NCI-H1048 (cell line): Measurements from ENCODE around the gene TRIO.
"Not testable (repeated sequence)": the region's sequence is repeated elsewhere in the genome, so short reads cannot be mapped to it uniquely, and the experiment has no call there.

Experiments used
- DNase-seq: peaks from one replicate; lab custom pipeline; 2025; lab: John Stamatoyannopoulos, UW

Gene TRIO

GRCh38 chr5:14358536-14358935 lies 215.4 kb downstream of the TRIO start:
- DNase-seq, result no peak

DNA sequence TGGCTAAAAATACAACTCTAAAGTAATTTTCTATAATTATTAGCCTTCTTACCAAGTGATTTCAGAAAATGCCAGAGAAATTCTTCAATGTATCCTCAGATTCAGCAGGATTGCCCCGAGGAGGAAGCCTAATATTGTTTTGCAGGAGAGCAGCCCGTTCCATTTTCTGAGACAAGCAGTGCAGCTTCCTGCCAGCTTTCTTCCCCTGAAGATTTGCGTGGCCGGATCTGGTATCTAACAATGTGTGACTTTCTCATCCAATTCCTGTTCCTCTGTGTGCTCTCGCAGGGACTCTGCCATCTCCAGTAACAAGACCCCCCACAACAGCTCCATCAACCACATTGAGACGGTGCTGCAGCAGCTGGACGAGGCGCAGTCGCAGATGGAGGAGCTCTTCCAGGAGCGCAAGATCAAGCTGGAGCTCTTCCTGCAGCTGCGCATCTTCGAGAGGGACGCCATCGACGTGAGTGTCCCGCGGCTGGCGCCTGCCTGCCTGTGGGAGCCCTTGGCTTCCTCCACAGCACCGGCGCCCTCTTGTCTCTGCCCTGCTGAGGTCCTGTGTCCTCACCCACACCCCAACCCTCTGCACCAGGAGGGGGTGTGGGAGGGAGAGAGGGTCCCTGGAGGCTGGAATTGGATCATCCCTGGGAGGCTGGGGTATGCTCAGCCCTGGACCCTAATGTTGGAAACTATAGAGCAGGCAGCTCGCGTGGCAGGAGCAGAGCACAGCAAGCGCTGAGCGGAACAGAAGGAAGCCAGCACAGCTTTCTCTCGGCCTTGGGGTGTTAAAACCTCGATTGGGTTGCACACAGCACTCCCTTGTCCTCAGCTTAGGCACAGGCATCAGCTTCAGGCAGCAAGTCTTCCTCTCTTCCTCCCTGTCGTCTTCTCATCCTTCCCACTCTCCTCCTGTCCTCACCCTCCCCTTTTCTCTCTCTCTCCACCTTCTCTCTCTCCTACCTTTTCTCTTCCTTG lies 216.2 kb downstream of the TRIO start:
- DNase-seq, result no peak

DNA sequence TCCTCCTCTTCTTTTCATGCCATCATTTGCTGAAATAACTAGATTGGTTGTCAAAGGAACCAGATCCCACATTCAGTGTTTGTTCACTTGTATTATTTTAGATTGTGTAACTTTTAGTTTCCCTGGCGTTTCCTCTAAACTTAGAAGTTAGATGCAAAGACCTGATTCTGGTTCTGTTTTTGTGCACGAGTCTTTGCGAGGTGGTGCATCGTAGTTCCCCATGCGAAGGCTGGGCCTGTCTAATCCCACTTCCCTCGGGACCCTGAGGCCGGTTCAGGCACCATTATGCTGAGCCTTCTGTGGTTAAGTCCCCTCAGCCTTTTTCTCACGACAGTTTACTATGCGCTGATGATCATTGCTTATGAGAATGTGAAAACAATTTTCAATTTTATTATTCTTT lies 219.3 kb downstream of the TRIO start:
- DNase-seq, result no peak

DNA sequence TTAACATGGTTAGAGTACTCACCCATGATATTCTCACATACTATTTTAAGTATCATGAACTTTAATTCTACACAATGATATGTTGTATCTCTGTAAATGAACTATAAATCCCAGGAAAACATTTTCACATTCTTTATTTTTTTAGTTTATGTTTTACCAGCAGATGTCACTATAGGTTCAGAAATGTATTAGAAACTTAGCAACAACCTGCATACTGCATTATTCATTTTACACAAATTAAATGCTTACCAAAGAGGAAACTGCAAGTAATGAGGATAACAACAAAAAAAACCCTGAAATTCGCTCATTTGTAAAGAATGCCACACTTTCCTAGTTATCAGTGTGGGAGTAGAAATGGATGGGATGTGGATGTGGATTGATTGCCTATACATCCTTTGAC lies 221.0 kb downstream of the TRIO start:
- no peak for DNase-seq

GRCh38 chr5:14364576-14365472 lies 221.7 kb downstream of the TRIO start:
- DNase-seq, result no peak

- no peak for DNase-seq
Measured at GRCh38 chr5:14365831-14366430, 222.8 kb downstream of the TRIO start.

DNA sequence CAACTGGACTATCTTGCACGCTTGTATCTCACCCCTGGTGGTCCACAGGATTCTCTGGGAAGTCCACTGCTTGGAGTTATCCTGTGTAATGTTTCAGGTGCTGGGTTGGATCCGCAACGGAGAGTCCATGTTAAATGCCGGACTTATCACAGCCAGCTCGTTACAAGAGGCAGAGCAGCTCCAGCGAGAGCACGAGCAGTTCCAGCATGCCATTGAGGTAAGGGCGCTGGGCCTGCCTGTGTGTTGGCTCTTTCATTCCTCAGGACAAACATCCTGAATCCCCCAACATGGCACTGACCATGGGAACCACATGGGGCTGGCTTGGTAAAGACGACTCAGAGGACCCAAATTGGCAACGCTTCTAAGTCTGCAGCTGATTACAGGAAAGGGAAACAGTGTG lies 223.6 kb downstream of the TRIO start:
- no peak for DNase-seq

- no peak for DNase-seq
Measured at GRCh38 chr5:14367364-14367763, 224.2 kb downstream of the TRIO start.

DNA sequence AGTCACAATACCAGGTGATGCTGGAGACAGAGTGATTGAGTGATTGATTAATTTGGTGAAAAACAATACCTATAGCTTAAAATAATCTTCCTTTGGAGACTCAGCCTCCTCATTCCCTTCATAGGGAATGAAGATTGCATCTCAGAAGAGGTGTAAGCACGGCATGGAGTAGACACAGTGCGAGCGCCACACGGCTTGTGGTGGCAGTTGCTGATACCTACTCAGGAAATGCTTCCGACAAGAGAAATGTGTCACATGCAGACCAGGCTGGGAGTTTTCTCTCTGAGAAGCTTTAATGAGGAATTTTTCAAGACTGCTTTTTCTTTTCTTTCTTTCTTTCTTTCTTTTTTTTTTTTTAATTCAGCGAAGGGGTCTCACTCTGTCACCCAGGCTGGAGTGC lies 226.6 kb downstream of the TRIO start:
- DNase-seq, result no peak

DNA sequence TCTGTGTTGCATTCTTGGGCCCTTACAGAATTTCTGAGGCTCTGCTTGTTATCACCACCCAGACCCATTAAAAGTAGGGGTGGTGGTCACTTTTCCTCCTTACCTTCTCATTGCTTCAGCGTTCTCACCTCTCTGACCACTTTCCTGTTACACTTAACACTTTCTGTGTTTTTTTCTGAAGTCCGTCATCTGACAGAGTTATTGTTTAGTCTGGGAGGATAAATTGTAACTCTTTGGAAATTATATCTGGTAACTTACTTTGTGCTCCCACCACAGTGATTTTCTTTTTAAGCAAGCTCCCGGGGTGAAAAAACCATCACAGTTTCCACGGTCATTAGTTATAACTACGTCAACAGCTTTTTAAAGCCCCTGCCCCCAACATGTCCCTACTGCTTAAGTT lies 227.2 kb downstream of the TRIO start:
- DNase-seq, result no peak

- DNase-seq, result no peak
Measured at GRCh38 chr5:14373685-14374084, 230.5 kb downstream of the TRIO start.

- peak; percentile 34 for DNase-seq
Measured at GRCh38 chr5:14374100-14374499, 231.0 kb downstream of the TRIO start.

DNA sequence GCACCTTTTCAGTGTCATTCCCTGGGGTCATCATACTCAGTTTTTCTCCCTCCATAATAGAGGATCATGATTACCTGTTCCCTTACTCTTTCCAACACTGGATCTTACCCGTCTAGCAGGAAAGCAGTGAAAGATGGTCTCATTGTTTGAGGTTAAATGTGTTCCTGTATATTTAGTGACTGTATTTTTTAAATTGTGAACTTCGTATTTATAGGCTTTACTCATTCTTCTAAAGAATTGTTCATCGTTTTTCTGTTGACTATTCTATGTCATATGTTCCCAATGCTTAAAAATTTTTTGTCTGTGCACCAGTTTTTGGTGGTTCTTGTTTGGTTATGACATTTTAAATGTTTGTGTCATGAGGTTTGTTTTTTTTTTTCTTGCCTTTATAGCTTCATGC lies 233.6 kb downstream of the TRIO start:
- DNase-seq, result no peak

GRCh38 chr5:14379739-14380497 lies 236.8 kb downstream of the TRIO start:
- no peak for DNase-seq

DNA sequence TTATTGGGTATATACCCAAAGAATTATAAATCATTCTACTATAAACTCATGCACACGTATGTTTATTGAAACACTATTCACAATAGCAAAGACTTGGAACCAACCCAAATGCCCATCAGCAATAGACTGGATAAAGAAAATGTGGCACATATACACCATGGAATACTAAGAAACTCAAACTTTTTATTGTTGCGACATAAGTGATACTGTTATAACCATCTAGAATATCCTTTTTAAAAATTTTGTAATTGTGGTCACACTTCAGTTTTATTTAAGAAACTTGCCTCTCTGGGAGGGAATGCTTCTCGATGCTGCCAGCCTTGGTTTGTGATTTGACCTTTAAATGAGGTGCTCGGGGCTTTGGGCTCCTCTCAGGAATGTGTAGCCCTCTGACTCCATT lies 237.6 kb downstream of the TRIO start:
- no peak for DNase-seq

GRCh38 chr5:14382640-14383039 lies 239.5 kb downstream of the TRIO start:
- DNase-seq, result no peak

DNA sequence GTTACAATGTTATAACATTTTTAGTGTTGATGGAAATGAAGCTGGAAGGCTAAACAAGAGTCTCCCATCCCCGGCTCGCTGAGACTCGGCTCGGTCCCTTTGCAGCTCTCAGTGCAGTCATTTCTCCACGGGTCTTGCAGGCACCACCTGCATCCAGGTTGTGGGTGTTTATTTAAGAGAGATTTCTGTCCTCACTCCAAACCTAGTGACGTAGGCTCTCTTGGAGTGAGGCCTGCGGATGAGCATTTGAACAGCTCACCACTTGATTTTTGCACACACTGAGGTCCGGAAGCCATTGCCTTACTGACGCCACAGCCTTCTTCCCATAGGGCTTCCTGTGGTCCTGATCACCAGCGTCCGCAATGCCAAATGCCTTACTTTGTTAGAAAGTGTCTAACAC lies 240.8 kb downstream of the TRIO start:
- DNase-seq, result no peak

- DNase-seq, result no peak
Measured at GRCh38 chr5:14385019-14385418, 241.9 kb downstream of the TRIO start.

- no peak for DNase-seq
Measured at GRCh38 chr5:14386884-14387624, 243.9 kb downstream of the TRIO start.

DNA sequence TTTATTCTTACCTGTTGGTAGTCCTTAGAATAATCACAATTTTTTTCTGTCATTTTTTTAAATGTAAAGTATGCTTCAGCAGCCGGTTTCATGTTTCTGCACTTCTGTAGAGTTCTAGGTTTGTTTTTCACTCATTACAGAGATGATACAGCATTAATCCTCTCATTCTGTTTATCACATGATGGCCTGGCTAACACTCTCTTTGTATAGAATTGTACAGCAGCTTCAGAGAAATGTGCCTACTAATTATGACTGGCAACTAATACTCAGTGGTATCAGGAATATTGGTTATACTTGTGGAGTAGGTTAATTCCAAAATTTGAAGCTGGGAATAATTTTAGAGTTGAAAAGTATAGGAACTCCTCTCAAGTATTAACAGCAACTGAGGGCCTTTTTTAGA lies 245.6 kb downstream of the TRIO start:
- DNase-seq, result no peak

- not testable (repeated sequence) for DNase-seq
Measured at GRCh38 chr5:14392552-14392951, 249.4 kb downstream of the TRIO start.
